Right ventricle myocardium inferior (tissue), 1 donor: ENCODE results near the gene GCN1. TPM values are rescaled to one million over a fixed set of nuclear protein-coding genes. Genes with fewer than 3 reads are reported as not detected.

Source experiments
- ATAC-seq: fragments of 200-7000 bp; cut with Tn5 transposase; one replicate; pipeline ENCODE4 v1.9.1; 2020; ENCODE audit warnings: mild to moderate bottlenecking, moderate library complexity
- DNase-seq: peaks from one replicate; pipeline ENCODE4 v3.0.0; 2021; ENCODE audit errors: missing footprints
- intact Hi-C: fragments of 100-400 bp; cut with DNase I; formaldehyde crosslinking; loops from one replicate; pipeline ENCODE4 v1.11.0; 2022
- total RNA-seq: library from RNA; stranded (reverse); fragmentation: NEBNext Ultra II Directional; extraction: Animal tissue kit (Norgen Biotek cat#: 25700); gene quantifications from one replicate; pipeline ENCODE4 v1.2.1, GENCODE V29; 2021
- donor health status: DM: no; HTN: yes; CAD: no; lungs with severe emphysema.

Gene GCN1
- total RNA-seq, 1 donor from 2014 or later = 35.7 TPM

- intact Hi-C loops = no loop called here
- ATAC-seq = no peak
- no peak for DNase-seq
Observed at GRCh38 chr12:120162763-120163162, 31.8 kb downstream of the GCN1 start.

DNA sequence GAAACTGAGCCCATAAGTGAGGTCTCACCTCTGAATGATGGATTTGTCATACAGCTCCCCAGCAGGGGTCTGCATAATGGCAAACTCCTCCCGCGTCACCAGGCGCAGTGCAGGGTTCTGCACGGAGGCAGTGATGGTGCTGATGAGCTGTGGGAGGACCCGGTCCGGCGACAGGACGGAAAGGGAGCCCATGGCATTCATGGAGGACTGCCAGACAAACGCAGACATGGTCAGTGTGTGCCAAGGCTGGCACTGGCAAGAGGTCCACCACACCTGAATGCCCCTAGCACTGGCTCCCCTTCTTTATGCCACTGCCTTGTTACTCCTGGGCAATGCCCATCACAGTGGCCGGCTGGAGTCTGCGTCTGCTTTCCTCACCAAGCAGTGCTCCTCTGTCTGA, 32.7 kb downstream of the GCN1 start:
- DNase-seq (no peak), ATAC-seq (no peak)
- intact Hi-C loops = no loop called here

GRCh38 chr12:120159509-120160237, 34.8 kb downstream of the GCN1 start:
- DNase-seq (no peak), ATAC-seq (peak; percentile 30)
- intact Hi-C loops = no loop called here

DNA sequence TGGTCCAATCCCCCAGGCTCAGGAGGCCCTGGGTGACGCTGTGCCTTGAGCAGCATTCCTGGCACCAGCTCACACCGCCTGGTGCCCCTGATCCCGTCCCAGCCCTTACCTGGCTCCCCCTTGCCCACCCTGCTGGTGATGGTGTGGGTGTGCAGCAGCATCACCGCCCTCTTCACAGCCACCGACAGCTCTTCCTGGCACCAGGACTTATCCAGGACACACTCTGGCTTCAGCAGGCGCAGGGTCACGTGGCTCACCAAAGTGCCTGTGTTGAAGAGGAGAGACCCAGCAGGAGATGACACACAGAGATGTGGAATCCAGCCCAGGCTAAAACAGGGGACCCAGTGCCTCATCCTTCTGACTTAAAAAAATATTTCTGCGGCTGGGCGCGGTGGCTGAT, 36.2 kb downstream of the GCN1 start:
- ATAC-seq = no peak
- no peak for DNase-seq
- intact Hi-C loops = no loop called here

DNA sequence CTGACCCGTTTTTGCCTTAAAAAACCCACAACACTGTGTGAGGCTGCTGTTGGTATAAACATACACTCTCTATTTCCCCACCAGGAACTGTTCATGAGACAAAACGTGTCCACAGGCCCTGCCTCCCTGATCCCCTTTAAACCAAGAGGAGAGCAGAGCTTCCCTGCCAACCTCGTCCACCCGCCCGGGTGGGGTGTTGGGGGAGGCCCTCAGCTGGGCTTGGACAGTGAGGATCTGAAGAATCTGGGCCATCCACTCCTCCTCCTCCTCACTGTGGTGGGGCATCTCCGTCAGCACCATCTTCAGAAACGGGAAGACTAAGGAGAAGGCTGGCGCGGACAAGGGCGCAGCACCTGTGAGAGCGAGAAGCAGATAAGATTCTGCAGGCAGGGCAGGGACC, 36.8 kb downstream of the GCN1 start:
- ATAC-seq = no peak
- no peak for DNase-seq
- intact Hi-C loops = no loop called here

DNA sequence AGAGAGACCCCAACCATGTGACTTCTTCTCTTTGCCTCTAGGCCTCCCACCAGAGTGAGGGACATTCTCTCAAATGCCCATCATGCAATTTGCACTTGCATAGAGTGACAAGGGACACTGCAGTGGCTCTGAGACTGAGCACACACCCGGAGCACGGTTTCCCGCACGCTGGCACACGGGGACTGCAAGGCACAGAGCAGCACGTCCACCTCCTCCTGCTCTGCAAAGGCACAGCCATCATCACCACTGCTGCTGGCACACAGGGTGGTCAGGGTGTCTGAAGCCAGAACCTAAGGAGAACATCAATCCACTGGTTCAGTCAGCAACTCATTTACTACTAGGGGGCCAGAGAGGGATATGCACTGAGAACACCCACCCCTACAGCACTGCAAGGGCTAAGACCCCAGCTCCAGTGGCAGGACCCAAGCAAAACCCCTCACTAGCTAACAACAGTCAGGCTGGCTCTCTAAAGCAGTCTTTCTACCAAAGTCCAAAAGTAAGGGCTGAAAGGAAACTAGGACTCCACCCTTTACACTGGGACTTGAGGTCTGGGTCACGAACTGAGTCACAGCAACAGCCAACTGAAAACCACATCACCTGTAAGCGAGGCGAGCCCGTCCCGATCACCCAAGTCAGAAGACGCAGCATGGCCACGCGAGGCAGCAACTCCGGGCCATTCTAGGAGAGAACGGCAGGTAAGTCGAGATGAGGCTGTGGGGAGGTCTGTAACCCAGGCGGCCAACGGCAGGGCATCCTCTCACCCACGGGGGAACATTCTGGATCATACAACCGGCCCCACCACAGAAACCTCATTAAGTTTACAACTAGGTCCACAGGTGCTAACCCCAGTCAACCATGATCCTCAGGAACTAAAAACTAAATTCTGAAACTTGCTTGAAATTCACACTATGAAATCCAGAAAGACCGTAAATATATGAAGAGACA, 37.9 kb downstream of the GCN1 start:
- intact Hi-C loops = no loop called here
- DNase-seq (no peak), ATAC-seq (no peak)

- DNase-seq = no peak
- intact Hi-C loops = no loop called here
- no peak for ATAC-seq
Observed at GRCh38 chr12:120155072-120155471, 39.4 kb downstream of the GCN1 start.

DNA sequence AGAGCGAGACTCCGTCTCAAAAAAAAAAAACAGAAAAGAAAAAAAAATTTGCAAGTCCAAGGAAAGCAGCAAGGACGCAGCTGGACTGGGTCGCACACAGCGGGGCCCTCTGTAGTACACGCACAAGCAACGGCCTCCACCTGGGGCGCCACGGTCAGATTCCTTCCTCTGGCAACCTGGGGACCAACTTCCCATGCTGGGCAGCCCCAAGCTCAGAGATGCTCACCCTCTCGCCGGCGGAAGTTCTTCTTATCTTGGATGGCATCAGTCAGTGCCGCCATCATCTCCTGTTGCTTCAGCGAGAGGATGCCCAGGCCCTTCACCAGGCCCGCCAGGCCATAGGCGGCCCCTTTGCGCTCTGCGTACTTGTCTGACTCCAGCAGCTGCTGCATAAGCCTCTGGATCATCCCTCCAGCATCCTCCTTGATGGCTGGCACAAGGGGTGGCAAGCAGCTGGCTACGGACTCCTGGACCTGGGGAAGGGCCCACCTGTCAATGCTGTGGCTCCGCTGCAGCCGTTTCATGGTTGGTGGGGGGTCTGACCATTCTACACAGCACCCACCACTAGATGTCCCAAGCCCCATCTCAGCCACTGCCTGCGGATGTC, 43.5 kb downstream of the GCN1 start:
- intact Hi-C loops = no loop called here
- ATAC-seq (no peak), DNase-seq (no peak)

DNA sequence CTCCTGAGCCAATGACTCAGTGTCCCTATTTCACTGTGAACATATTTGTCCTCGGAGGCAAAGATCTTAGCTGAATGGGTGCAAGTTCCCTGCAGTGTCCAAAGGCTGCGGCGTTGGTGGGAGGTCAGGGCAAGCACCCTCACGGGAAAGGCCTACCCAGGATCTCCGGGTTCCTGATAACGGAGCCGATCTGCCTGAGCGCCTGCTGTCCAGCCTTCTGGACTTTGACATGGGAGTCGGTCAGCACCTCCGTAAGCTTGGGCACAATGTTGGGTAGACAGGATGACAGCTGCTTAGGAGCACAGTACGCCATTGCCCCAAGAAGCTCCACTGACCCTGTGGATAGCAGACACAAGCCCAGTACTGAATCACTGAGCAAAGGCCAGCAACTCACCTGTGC, 46.5 kb downstream of the GCN1 start:
- DNase-seq (no peak), ATAC-seq (no peak)
- intact Hi-C loops = no loop called here

DNA sequence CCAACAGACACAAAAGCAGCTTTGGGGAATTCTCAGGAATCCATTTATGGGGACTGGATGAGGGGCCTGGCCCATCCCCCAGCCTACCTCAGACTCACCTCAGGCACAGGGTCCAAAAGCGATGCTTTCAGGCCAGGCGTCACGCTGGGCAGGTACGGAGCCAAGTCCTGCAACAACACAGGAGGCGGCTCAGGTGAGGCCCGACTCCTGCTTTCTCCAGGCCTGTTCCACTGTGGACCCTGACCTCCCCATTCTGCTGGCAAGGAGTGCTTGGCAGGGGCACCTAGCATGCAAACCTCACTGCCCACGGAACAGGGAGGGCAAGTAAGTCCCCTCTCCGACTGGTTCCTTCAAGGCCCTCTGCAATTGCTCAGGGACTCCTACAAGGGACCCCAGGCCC, 49.4 kb downstream of the GCN1 start:
- no peak for ATAC-seq
- intact Hi-C loops = no loop called here
- DNase-seq = no peak

GRCh38 chr12:120144215-120144614, 50.3 kb downstream of the GCN1 start:
- DNase-seq (no peak), ATAC-seq (no peak)
- intact Hi-C loops = no loop called here

- ATAC-seq = no peak
Observed at GRCh38 chr12:120142231-120142877, 52.2 kb downstream of the GCN1 start.

DNA sequence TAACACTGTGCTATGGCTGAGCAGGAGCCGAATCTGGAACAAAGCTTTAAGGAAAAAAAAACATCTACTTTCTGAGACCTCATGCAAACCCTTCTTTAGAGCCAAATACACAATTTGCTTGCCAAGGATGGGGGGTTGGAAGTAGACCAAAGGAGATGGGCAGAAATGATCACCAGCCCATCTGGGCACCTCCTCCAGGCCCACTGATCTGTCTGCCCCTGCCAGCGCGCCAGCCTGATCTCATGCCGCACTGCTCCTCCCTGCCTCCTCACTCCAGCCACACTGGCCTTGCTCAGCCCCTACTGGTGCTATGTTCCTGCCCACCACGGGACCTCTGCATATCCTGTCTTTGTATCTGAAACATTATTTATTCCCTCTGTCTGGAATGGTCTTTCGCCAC, 53.2 kb downstream of the GCN1 start:
- no peak for ATAC-seq
- intact Hi-C loops = no loop called here

More at GRCh38 chr12:120142231-120142877, 52.2 kb downstream of the GCN1 start:
- intact Hi-C loops = no loop called here
- no peak for DNase-seq

GRCh38 chr12:120140603-120141002, 53.9 kb downstream of the GCN1 start:
- no peak for DNase-seq
- intact Hi-C loops = no loop called here
- no peak for ATAC-seq

More for the DNA sequence above, 53.2 kb downstream of the GCN1 start:
- DNase-seq = no peak

DNA sequence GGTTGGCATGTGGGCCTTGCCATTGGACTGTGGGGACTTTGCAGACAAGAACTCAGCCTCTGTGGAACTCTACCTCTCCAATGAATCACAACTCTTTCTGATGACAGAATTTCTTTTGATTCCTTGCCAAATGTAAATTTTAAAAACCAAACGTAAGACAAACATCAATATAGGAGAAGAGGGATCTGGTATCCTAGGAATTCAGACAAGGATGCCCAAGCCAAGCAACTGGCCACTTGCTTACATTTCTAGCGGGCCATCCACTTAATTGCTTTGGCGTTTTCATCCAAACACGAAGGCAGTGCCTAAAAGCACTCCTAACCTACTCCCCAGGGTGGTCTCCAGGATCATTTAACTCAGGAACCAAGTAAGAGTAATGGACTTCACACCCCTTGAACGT, 54.6 kb downstream of the GCN1 start:
- intact Hi-C loops = no loop called here
- ATAC-seq = no peak
- no peak for DNase-seq

GRCh38 chr12:120138366-120138765, 56.1 kb downstream of the GCN1 start:
- intact Hi-C loops = no loop called here
- DNase-seq = no peak
- no peak for ATAC-seq

GRCh38 chr12:120137833-120138232, 56.7 kb downstream of the GCN1 start:
- intact Hi-C loops = no loop called here
- no peak for ATAC-seq
- DNase-seq = no peak

DNA sequence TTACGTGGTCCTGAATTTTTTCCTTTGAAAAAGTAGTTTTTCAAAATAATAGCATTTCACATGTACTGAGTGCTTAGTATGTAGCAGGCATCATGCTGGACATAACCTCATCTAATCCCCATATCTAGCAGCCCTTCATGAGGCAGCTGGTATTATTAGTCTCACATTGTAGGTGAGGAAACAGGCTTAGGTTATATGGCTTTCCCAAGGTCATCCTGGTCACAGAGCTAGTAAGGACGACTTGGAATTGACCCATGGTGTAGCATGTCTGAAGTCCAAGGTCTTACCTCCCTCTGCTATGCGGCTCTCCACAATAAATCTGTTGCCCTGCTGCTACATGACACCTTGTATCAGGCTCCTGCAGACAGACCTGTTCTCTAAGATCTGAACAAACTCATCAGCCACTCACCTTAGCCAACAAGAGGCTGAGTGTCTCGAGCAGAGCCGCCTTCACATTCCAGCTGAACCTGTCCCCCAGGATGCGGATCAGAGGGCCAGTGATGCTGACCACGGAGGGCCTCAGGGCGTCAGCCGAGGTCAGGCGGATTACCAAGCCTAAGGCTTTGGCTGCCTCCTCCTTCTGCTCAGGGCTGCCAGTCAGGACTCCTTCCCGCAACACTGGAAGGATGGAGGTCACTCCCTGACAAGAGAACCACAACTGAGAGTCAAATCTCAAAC, 58.3 kb downstream of the GCN1 start:
- DNase-seq (no peak), ATAC-seq (no peak)
- intact Hi-C loops = no loop called here
